CD8-positive, alpha-beta memory T cell (primary cell): ENCODE measurements around the gene SPSB1. TPM values are rescaled to one million over a fixed set of nuclear protein-coding genes. Genes with fewer than 3 reads are reported as not detected.

Experiments used
- CTCF ChIA-PET: fragments of 350-600 bp; sonication (Branson Sonifier 250); formaldehyde crosslinking; loops from one replicate; lab custom pipeline; 2021; ENCODE audit warnings: antibody characterized with exemption; lab: Charles Lee
- POLR2A ChIA-PET: fragments of 350-600 bp; sonication (Branson Sonifier 250); formaldehyde crosslinking; loops from one replicate; lab custom pipeline; 2021; ENCODE audit warnings: antibody characterized with exemption; lab: Charles Lee
- DNase-seq, 5 donors: peaks; one replicate each; pipeline versions ENCODE4 v3.0.0 to v3.0.0-alpha.2; 2020 to 2022; ENCODE audit warnings: mixed read lengths in 1 of 5
- H3K27ac ChIP-seq: one replicate; pipeline ENCODE4 v1.7.0; 2013; ENCODE audit warnings: low read depth, mild to moderate bottlenecking, low read length, moderate library complexity
- H3K27me3 ChIP-seq: 2 replicates; pipeline ENCODE4 v1.7.0; 2013; ENCODE audit warnings: low read length, mild to moderate bottlenecking; ENCODE audit not compliant: insufficient read depth, poor library complexity, severe bottlenecking
- H3K36me3 ChIP-seq: 2 replicates; pipeline ENCODE4 v1.7.0; 2013; ENCODE audit warnings: mild to moderate bottlenecking, low read length, moderate library complexity; ENCODE audit not compliant: insufficient read depth
- H3K4me1 ChIP-seq: 2 replicates; pipeline ENCODE4 v1.7.0; 2013; ENCODE audit warnings: mild to moderate bottlenecking, low read length, moderate library complexity; ENCODE audit not compliant: insufficient read depth
- H3K4me3 ChIP-seq: 2 replicates; pipeline ENCODE4 v1.7.0; 2013; ENCODE audit warnings: mild to moderate bottlenecking, low read length
- H3K9me3 ChIP-seq: 2 replicates; pipeline ENCODE4 v1.7.0; 2013; ENCODE audit warnings: mild to moderate bottlenecking, low read length
- H3K27ac Mint-ChIP-seq, 8 donors: one replicate each; pipeline ENCODE4 v1.8.0; 2020 to 2021; ENCODE audit warnings: mixed read lengths in 8 of 8, mild to moderate bottlenecking in 6 of 8, inconsistent platforms in 3 of 8, moderate library complexity in 3 of 8
- H3K27me3 Mint-ChIP-seq, 2 donors: one replicate each; pipeline ENCODE4 v1.8.0; 2020 to 2021; ENCODE audit warnings: mixed read lengths in 2 of 2, mild to moderate bottlenecking in 1 of 2, moderate library complexity in 1 of 2
- H3K36me3 Mint-ChIP-seq, 3 donors: one replicate each; pipeline ENCODE4 v1.8.0; 2020 to 2021; ENCODE audit warnings: mixed read lengths in 3 of 3, inconsistent platforms in 1 of 3, mild to moderate bottlenecking in 1 of 3
- H3K4me1 Mint-ChIP-seq, 3 donors: one replicate each; pipeline ENCODE4 v1.8.0; 2020 to 2021; ENCODE audit warnings: mixed read lengths in 3 of 3, inconsistent platforms in 1 of 3, mild to moderate bottlenecking in 1 of 3
- H3K4me3 Mint-ChIP-seq, 7 donors: one replicate each; pipeline ENCODE4 v1.8.0; 2020 to 2021; ENCODE audit warnings: mixed read lengths in 7 of 7, mild to moderate bottlenecking in 6 of 7, moderate library complexity in 4 of 7, inconsistent platforms in 2 of 7
- H3K9me3 Mint-ChIP-seq, 5 donors: one replicate each; pipeline ENCODE4 v1.8.0; 2020 to 2022; ENCODE audit warnings: mixed read lengths in 5 of 5, mild to moderate bottlenecking in 3 of 5, moderate library complexity in 2 of 5, inconsistent platforms in 1 of 5
- polyA plus RNA-seq: library from polyadenylated mRNA; unstranded; fragments of 300-500 nt; fragmentation: Illumina TruSeq; gene quantifications from one replicate; pipeline ENCODE4 v1.2.3, GENCODE V29; 2021
- total RNA-seq, 2 experiments: library from RNA; stranded (reverse); gene quantifications; one replicate each; pipeline ENCODE4 v1.2.3, GENCODE V29; 2021

SPSB1 gene
- total and polyA plus RNA-seq, 3 experiments from 2014 or later = 0.92 to 2.8 (median 1.2) TPM

DNA sequence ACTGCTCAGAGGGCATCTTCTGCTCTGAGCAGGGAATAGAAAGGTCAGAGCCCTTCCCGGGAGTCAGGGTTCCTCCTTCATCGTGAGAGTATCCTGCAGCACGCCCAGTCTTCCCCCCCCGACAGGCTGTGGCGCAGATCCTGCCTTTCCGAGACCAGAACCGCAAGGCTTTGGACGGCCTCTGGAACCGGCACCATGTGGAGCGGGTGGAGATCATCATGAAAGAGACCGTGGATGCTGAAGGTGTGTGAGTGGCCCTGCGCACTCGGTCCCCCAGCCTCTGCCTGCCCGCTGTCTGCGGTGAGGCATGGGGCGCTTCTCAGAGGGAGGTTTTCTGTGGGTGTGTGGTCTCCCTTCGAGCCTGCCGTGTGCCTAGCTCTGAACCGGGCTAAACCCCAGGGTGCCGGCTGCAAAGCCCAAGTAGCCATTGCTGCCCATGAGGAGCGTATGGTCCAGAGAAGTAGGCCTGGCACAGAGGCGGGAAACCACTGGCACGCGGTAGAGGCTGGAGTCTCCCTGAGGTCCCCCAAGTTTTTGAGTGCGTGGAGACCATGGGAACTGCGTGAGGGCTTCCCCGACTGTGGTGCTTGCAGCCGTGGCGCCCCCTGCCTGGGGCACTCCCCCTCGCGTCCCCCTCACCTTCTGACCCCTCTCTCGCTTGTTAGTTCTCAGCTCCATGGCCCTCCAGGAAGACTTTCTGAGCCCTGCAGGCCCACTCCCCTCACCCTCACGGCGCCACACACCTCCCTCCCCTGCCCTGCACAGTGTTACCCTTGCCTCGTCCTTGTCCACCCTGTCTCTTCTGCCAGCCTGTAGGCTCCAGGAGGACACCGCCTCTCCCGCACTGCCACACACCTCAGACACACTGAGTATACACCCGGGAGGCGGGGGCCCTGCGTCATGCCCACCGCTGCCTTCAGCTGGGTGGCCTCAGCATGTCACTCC, 45.6 kb upstream of the SPSB1 start:
- H3K27ac ChIP-seq = no peak overlapping the region
- no peak for DNase-seq
- peaks cover 0 to 40% (median 0%) of the 10 kb centered on the region in 3 donors for H3K36me3 Mint-ChIP-seq
- H3K9me3 ChIP-seq = no peaks in the 10 kb centered on the region
- peaks cover 12% of the 10 kb centered on the region for H3K4me1 ChIP-seq
- no peaks in the 10 kb centered on the region for H3K27me3 Mint-ChIP-seq
- no peaks in the 10 kb centered on the region for H3K27me3 ChIP-seq
- H3K4me3 ChIP-seq = no peak overlapping the region
- POLR2A ChIA-PET = no interaction called here
- no peaks in the 10 kb centered on the region for H3K9me3 Mint-ChIP-seq
- H3K4me3 Mint-ChIP-seq = no peak overlapping the region
- CTCF ChIA-PET = no interaction called here
- H3K36me3 ChIP-seq = no peaks in the 10 kb centered on the region
- H3K4me1 Mint-ChIP-seq = peaks cover 9 to 21% (median 16%) of the 10 kb centered on the region in 3 donors
- no peak overlapping the region for H3K27ac Mint-ChIP-seq

DNA sequence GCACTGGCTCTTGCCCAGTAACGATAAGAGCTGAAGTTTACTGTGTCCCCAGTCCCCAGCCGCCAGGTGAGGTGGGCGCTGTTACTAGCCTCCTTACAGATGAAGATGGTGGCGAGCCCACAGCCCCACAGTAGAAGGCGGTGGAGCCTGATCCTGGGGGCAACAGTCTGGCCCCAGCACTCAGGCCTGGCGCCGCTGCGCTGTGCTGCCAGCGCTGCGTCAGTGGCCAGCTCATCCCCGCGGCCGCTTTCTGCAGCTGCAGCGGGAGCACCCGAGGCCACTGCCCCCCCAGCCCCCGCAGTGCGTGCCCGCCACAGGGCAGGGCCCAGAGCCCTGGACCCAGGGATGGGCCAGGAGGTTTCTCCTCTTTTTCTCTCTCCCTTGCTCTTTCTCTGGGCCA, 44.8 kb upstream of the SPSB1 start:
- no peak overlapping the region for H3K4me3 Mint-ChIP-seq
- no peak for DNase-seq
- Histone ChIP-seq H3K36me3 (no peaks in the 10 kb centered on the region), H3K4me1 (peaks cover 12% of the 10 kb centered on the region), H3K9me3 (no peaks in the 10 kb centered on the region), H3K27me3 (no peaks in the 10 kb centered on the region), H3K4me3 (no peak overlapping the region), H3K27ac (no peak overlapping the region)
- no peaks in the 10 kb centered on the region for H3K27me3 Mint-ChIP-seq
- H3K4me1 Mint-ChIP-seq = peaks cover 9 to 21% (median 14%) of the 10 kb centered on the region in 3 donors
- H3K9me3 Mint-ChIP-seq = no peaks in the 10 kb centered on the region
- ChIA-PET CTCF (interaction anchor here (0.8 kb wide), 1 partner anchor 243 kb away, joined by 3 read pairs; no protein-coding TSS in a partner anchor), POLR2A (no interaction called here)
- H3K27ac Mint-ChIP-seq = no peak overlapping the region
- H3K36me3 Mint-ChIP-seq = peaks cover 0 to 44% (median 0%) of the 10 kb centered on the region in 3 donors

DNA sequence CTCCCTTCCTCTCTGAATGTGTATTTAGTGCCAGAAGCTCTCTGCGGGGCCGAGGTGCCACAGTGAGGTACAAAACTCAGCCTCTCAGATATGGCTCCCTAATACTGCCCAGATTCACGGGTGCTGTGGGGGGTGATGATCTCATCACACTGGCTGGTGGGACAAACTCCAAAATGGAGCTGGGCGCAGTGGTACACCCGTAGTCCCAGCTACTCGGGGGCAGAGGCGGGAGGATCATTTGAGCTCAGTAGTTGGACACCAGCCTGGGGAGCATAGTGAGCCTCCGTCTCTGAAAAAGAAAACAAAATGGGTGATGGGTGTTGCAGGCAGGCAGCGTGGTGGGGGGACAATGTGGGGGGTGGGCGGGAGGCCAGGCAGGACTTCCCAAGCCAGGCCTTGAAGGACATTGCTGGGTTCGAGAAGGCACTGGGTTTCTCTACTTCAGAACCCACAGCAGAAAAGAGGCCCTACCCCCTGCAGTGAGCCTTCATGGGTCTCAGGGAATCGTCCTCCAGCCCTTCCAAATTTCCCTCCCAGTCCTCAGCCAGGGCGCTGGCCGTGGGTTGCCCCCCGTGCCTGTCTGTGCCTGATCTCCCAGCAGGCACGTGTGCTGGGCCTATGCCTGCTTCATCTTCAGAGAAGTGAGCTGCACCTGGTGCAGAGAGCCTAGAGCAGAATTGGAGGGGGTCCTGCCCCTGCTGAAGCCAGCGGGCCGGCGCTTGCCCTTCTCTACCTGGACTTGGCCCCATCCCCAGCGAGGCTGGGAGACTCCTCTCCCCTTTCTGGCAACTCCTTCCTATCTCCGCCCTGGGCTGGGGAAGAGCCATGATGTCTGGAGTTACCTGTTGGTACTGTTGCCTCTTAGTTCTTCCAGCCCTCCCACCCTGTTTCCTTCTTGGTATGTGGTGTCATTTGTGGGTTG, 44.1 kb upstream of the SPSB1 start:
- Histone ChIP-seq H3K4me3 (no peak overlapping the region), H3K27me3 (no peaks in the 10 kb centered on the region), H3K9me3 (no peaks in the 10 kb centered on the region), H3K36me3 (no peaks in the 10 kb centered on the region), H3K27ac (no peak overlapping the region), H3K4me1 (peaks cover 12% of the 10 kb centered on the region)
- peak overlapping the region in 2 of 8 donors; percentile 56 to 92 for H3K27ac Mint-ChIP-seq
- H3K4me1 Mint-ChIP-seq = peaks cover 9 to 21% (median 14%) of the 10 kb centered on the region in 3 donors
- ChIA-PET CTCF (interaction anchor here (0.8 kb wide), 1 partner anchor 243 kb away, joined by 3 read pairs; no protein-coding TSS in a partner anchor), POLR2A (interaction anchor here (0.9 kb wide), 1 partner anchor 15 kb away, joined by 3 read pairs; no protein-coding TSS in a partner anchor)
- no peaks in the 10 kb centered on the region for H3K9me3 Mint-ChIP-seq
- H3K36me3 Mint-ChIP-seq = peaks cover 0 to 50% (median 0%) of the 10 kb centered on the region in 3 donors
- no peak overlapping the region for H3K4me3 Mint-ChIP-seq
- DNase-seq = no peak
- no peaks in the 10 kb centered on the region for H3K27me3 Mint-ChIP-seq

DNA sequence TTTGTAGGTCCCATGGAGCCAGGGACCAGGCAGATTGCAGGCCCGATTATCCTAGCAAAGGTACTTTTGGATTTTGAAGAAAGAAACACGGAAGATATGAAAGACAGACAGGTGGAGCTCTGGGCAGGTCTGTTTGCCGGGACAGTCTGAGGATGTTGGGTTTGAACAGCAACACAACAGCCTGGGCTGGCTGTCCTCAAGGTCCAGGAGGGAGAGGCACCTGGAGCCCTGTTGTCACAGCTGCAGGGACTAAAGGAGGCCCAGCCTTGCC, 43.5 kb upstream of the SPSB1 start:
- Mint-ChIP-seq H3K9me3 (no peaks in the 10 kb centered on the region), H3K4me1 (peaks cover 9 to 21% (median 12%) of the 10 kb centered on the region in 3 donors), H3K27me3 (no peaks in the 10 kb centered on the region), H3K4me3 (no peak overlapping the region), H3K36me3 (peaks cover 0 to 52% (median 0%) of the 10 kb centered on the region in 3 donors), H3K27ac (peak overlapping the region in 2 of 8 donors; percentile 56 to 92)
- peaks cover 8% of the 10 kb centered on the region for H3K4me1 ChIP-seq
- H3K9me3 ChIP-seq = no peaks in the 10 kb centered on the region
- no peaks in the 10 kb centered on the region for H3K36me3 ChIP-seq
- no peaks in the 10 kb centered on the region for H3K27me3 ChIP-seq
- H3K27ac ChIP-seq = no peak overlapping the region
- CTCF ChIA-PET = interaction anchor here (1.3 kb wide), 1 partner anchor 15 kb away, joined by 3 read pairs; the partner anchor contains the start of gene H6PD
- POLR2A ChIA-PET = interaction anchor here (0.9 kb wide), 1 partner anchor 15 kb away, joined by 3 read pairs; no protein-coding TSS in a partner anchor
- H3K4me3 ChIP-seq = no peak overlapping the region
- no peak for DNase-seq

DNA sequence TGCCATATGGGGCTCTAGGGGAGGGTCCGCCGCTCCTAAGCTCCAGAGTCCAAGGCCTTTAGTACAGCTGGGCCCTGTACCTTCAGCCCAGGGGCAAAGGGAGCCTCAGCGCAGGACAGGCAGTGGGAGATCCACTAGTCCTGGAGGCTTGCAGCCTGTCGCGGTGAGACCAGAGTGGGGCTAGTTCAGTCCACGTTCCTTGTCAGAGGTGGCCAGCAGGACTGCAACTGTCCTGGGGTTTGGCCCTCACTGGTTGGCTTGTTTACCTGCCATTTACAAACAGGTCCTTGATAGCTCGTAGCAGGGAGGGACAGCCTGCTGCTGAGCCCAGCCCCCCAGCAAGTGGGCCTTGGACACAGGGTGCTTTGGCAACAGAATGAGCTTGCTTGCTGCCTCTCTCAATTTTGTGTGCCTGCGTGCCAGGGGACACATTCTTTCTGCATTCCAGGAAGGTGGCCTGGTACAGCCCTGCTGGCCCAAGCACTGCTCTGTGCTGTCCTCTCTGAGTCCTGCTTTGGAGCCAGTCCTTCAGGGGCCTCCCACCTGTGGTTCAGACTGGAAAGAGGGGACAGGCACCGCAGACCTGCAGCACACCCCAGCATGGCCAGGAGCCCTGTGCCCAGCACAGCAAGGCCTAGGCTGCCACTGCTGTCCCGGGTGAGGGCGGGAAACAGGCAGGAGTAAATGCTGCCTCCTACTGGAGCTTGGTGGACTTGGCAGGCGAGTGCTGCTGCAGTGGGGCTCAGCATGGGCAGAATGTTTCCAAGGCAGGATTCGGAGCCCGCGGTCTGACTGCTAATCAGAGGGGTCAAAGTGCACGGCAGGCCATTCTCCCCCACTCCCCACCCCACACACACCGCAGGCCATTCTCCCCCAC, 42.9 kb upstream of the SPSB1 start:
- Histone ChIP-seq H3K36me3 (no peaks in the 10 kb centered on the region), H3K27ac (no peak overlapping the region), H3K4me3 (no peak overlapping the region), H3K27me3 (no peaks in the 10 kb centered on the region), H3K9me3 (no peaks in the 10 kb centered on the region), H3K4me1 (peaks cover 2% of the 10 kb centered on the region)
- no peaks in the 10 kb centered on the region for H3K27me3 Mint-ChIP-seq
- H3K36me3 Mint-ChIP-seq = peaks cover 0 to 54% (median 0%) of the 10 kb centered on the region in 3 donors
- H3K27ac Mint-ChIP-seq = peak overlapping the region in 1 of 8 donors; percentile 92
- ChIA-PET POLR2A (interaction anchor here (0.9 kb wide), 1 partner anchor 16 kb away, joined by 3 read pairs; no protein-coding TSS in a partner anchor), CTCF (interaction anchor here (0.6 to 1.3 kb wide), 2 partner anchors 15 to 71 kb away, joined by 3 read pairs; partner anchors contain the start of gene H6PD)
- H3K4me3 Mint-ChIP-seq = no peak overlapping the region
- peaks cover 4 to 21% (median 6%) of the 10 kb centered on the region in 3 donors for H3K4me1 Mint-ChIP-seq
- no peak for DNase-seq
- H3K9me3 Mint-ChIP-seq = no peaks in the 10 kb centered on the region

DNA sequence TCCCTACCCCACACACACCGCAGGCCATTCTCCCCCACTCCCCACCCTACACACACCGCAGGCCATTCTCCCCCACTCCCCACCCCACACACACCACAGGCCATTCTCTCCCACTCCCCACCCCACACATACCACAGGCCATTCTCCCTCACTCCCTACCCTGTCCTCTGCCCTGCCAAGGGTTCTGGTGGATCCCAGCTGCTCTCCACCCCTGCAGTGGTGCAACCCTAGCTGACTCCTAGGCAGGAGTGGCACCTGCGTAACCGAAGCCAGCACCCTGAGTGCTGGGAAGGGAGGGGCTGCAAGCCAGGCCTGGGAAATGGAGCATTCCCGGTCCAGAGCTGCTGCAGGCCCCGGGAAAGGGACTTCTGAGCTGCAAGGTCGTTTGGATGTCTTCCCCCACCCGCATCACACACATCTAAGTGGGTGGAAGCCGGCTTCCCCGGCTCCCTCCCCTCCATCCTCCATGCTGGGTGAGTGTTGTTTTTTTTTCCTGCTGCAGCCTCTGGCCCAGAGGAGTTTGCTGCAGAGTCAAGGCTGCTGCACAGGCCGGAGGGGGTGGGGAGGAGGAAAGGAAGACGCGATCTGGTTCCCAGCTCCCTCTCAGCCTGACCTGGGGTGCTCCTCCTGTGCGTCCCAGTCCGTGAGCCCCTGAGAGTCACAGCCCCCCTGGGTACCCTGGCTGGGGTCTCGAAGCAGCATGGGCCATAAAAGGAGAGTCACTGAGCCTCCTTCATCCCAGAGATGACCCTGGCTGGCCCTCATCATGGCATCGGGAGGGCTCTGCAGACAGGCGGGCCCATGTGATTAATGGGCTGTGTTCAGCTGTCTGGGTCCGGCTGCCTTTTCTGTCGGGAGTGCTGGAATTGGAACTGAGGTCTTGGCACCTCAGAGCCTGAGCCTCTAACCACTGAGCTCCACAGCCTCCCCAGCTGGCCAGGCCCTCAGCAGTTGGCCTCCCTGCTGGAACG, 42.0 kb upstream of the SPSB1 start:
- no peak overlapping the region for H3K27ac ChIP-seq
- no peaks in the 10 kb centered on the region for H3K9me3 ChIP-seq
- no peaks in the 10 kb centered on the region for H3K4me1 ChIP-seq

More for the DNA sequence above, 42.0 kb upstream of the SPSB1 start:
- ChIA-PET CTCF (interaction anchor here (0.6 to 1.3 kb wide), 2 partner anchors 16 to 72 kb away, joined by 3 read pairs; partner anchors contain the start of gene H6PD), POLR2A (no interaction called here)
- peaks cover 3 to 22% (median 4%) of the 10 kb centered on the region in 3 donors for H3K4me1 Mint-ChIP-seq
- H3K4me3 ChIP-seq = no peak overlapping the region
- H3K4me3 Mint-ChIP-seq = no peak overlapping the region
- no peak for DNase-seq
- H3K27me3 ChIP-seq = no peaks in the 10 kb centered on the region
- H3K36me3 ChIP-seq = no peaks in the 10 kb centered on the region
- H3K27ac Mint-ChIP-seq = no peak overlapping the region
- peaks cover 0 to 49% (median 0%) of the 10 kb centered on the region in 3 donors for H3K36me3 Mint-ChIP-seq
- H3K9me3 Mint-ChIP-seq = no peaks in the 10 kb centered on the region
- no peaks in the 10 kb centered on the region for H3K27me3 Mint-ChIP-seq
